Cardiac muscle cell (in vitro differentiated cells and primary cell): Measurements from ENCODE around the gene SH2D3A. TPM values are rescaled to one million over a fixed set of nuclear protein-coding genes. Genes with fewer than 3 reads are reported as not detected.

ENCODE experiments used
- DNase-seq, 2 donors: peaks; one replicate each; pipeline versions ENCODE4 v3.0.0 to v3.0.0-alpha.2; 2010 to 2017; ENCODE audit warnings: low read depth in 1 of 2, low spot score in 1 of 2
- H3K27ac ChIP-seq: fragments of 200-600 bp; sonication (generic); 2 replicates; pipeline ENCODE4 v1.5.1; 2016
- H3K27me3 ChIP-seq: fragments of 200-600 bp; sonication (generic); 2 replicates; pipeline ENCODE4 v1.6.0; 2016; ENCODE audit warnings: control low read depth
- H3K36me3 ChIP-seq: fragments of 200-600 bp; sonication (generic); 2 replicates; pipeline ENCODE4 v1.5.1; 2016; ENCODE audit warnings: control low read depth
- H3K4me1 ChIP-seq: fragments of 200-600 bp; sonication (generic); 2 replicates; pipeline ENCODE4 v1.8.1; 2017; ENCODE audit warnings: low read depth, mild to moderate bottlenecking, mixed run types
- H3K4me3 ChIP-seq: fragments of 200-600 bp; sonication (generic); 2 replicates; pipeline ENCODE4 v1.5.1; 2016; ENCODE audit warnings: mild to moderate bottlenecking
- H3K9me3 ChIP-seq: fragments of 200-600 bp; sonication (generic); 2 replicates; pipeline ENCODE4 v1.5.1; 2017; ENCODE audit warnings: low read depth, mild to moderate bottlenecking, control low read depth
- CTCF ChIP-seq: IDR thresholded peaks from 2 replicates; pipeline ENCODE4 v1.5.1; 2012; ENCODE audit warnings: low read depth, mild to moderate bottlenecking, low read length
- polyA plus RNA-seq: library from polyadenylated mRNA; unstranded; fragments of >200 nt; fragmentation: Nextera tagmentation; extraction: Ambion mirVana; gene quantifications from 2 replicates; pipeline ENCODE4 v1.2.1, GENCODE V29; 2016
- total RNA-seq: library from RNA; depleted of rRNA; stranded (reverse); fragments of >200 nt; gene quantifications from 2 replicates; pipeline ENCODE4 v1.2.3, GENCODE V29; 2016

The SH2D3A gene
- total and polyA plus RNA-seq, 2 experiments from 2014 or later = 1.6 to 1.7 TPM

DNA sequence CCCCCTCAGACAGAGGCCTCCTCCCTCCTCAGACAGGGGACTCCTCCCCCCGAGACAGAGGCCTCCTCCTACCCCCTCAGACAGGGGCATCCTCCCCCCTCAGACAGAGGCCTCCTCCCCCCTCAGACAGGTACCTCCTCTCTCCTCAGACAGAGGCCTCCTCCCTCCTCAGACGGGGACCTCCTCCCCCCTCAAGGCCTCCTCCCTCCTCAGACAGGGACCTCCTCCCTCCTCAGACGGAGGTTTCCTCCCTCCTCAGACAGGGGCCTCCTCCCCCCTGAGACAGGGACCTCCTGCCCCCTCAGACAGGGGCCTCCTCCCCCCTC lies 60.6 kb downstream of the SH2D3A start:
- no peak for TF ChIP-seq CTCF
- Histone ChIP-seq H3K27ac (no peak overlapping the region), H3K9me3 (no peaks in the 10 kb centered on the region), H3K4me1 (no peaks in the 10 kb centered on the region), H3K36me3 (no peaks in the 10 kb centered on the region), H3K27me3 (peaks cover 11% of the 10 kb centered on the region), H3K4me3 (no peak overlapping the region)
- no peak for DNase-seq

DNA sequence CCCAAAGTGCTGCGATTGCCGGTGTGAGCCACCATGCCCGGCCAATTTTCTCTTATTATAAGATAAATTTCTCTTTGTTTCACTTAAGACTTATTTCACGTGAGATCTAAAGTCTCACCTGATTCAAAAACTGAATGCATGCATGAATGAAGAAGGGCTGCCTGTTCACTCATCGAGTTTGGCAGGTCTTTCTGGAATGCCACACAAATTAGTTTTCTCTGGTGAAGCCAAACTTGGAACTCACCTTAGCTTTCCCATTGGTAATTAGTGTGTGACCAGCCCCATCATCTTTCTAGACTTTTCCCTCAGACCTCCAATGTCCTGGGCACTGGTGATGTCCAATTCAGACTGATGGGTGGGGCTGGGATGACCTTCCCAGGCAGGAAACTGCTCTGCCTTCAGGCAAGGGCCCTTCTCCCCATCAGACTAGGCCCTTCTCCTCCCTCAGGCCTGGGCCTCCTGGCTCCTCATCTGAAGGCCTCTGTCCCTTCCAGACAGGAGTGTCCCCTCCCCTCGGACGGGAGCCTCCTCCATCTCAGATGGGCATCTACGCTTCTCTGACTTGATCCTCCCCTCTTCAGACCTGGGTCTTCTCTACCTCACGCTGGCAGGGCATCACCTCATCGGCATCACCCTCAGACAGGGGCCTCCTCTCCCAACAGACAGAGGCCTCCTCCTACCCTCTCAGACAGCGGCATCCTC lies 61.2 kb downstream of the SH2D3A start:
- no peak for DNase-seq
- TF ChIP-seq CTCF = no peak
- Histone ChIP-seq H3K36me3 (no peaks in the 10 kb centered on the region), H3K4me3 (no peak overlapping the region), H3K4me1 (no peaks in the 10 kb centered on the region), H3K27me3 (peaks cover 11% of the 10 kb centered on the region), H3K9me3 (no peaks in the 10 kb centered on the region), H3K27ac (no peak overlapping the region)

Other genes starting within 250 kb of the SH2D3A start
- 0.81 and 1.3 TPM in 2 replicates for gene TNFSF9, start 236.4 kb downstream of the SH2D3A start, total RNA-seq
- 1.5 and 3.0 TPM in 2 replicates for gene TNFSF9, start 236.4 kb downstream of the SH2D3A start, polyA plus RNA-seq
- not detected in 2 replicates for gene CD70, start 176.3 kb downstream of the SH2D3A start, total RNA-seq
- 0.91 TPM in 1 of 2 replicates, not detected in the other for gene CD70, start 176.3 kb downstream of the SH2D3A start, polyA plus RNA-seq
- not detected in 2 replicates for gene TNFSF14, start 97.3 kb downstream of the SH2D3A start, total RNA-seq
- not detected in 2 replicates for gene TNFSF14, start 97.3 kb downstream of the SH2D3A start, polyA plus RNA-seq
- 0.11 and 0.39 TPM in 2 replicates for gene C3, start 46.8 kb downstream of the SH2D3A start, total RNA-seq
- gene C3, start 46.8 kb downstream of the SH2D3A start, polyA plus RNA-seq = 1.6 TPM in 1 of 2 replicates, not detected in the other
- 91.3 and 132 TPM in 2 replicates for gene GPR108, start 29.9 kb downstream of the SH2D3A start, total RNA-seq
- gene GPR108, start 29.9 kb downstream of the SH2D3A start, polyA plus RNA-seq = 113 and 123 TPM in 2 replicates
- 60.4 and 67.8 TPM in 2 replicates for gene TRIP10, start 27.8 kb downstream of the SH2D3A start, total RNA-seq
- gene TRIP10, start 27.8 kb downstream of the SH2D3A start, polyA plus RNA-seq = 54.1 and 72.1 TPM in 2 replicates
- gene VAV1, start 5.3 kb upstream of the SH2D3A start, total RNA-seq = not detected in 2 replicates
- not detected in 2 replicates for gene VAV1, start 5.3 kb upstream of the SH2D3A start, polyA plus RNA-seq
- not detected in 2 replicates for gene ADGRE1, start 120.1 kb upstream of the SH2D3A start, total RNA-seq
- not detected in 2 replicates for gene ADGRE1, start 120.1 kb upstream of the SH2D3A start, polyA plus RNA-seq